Smooth muscle cell (in vitro differentiated cells): ENCODE data around the gene CDK16. TPM values are rescaled to one million over a fixed set of nuclear protein-coding genes. Genes with fewer than 3 reads are reported as not detected.

Experiments
- DNase-seq: peaks from one replicate; lab custom pipeline; 2025; ENCODE audit not compliant: unreplicated experiment; lab: John Stamatoyannopoulos, UW
- H2AFZ ChIP-seq: fragments of 200-600 bp; sonication (generic); 2 replicates; pipeline ENCODE4 v1.6.0; 2016; ENCODE audit warnings: antibody characterized with exemption, low read depth, mild to moderate bottlenecking
- H3F3A ChIP-seq: fragments of 200-600 bp; sonication (generic); 2 replicates; pipeline ENCODE4 v1.6.0; 2017; ENCODE audit warnings: antibody characterized with exemption, low read depth
- H3K27ac ChIP-seq: fragments of 200-600 bp; sonication (generic); 2 replicates; pipeline ENCODE4 v1.5.1; 2016; ENCODE audit warnings: low read depth, mild to moderate bottlenecking
- H3K27me3 ChIP-seq: fragments of 200-600 bp; sonication (generic); 2 replicates; pipeline ENCODE4 v1.6.1; 2016; ENCODE audit warnings: low read depth, mild to moderate bottlenecking
- H3K36me3 ChIP-seq: fragments of 200-600 bp; sonication (generic); 2 replicates; pipeline ENCODE4 v1.5.1; 2016; ENCODE audit warnings: low read depth
- H3K4me1 ChIP-seq: fragments of 200-600 bp; sonication (generic); 2 replicates; pipeline ENCODE4 v1.5.1; 2016; ENCODE audit warnings: low read depth
- H3K4me2 ChIP-seq: fragments of 200-600 bp; sonication (generic); 2 replicates; pipeline ENCODE4 v1.6.0; 2016; ENCODE audit warnings: mild to moderate bottlenecking
- H3K4me3 ChIP-seq: fragments of 200-600 bp; sonication (generic); 2 replicates; pipeline ENCODE4 v1.5.1; 2016; ENCODE audit warnings: mild to moderate bottlenecking
- H3K79me2 ChIP-seq: fragments of 200-600 bp; sonication (generic); 2 replicates; pipeline ENCODE4 v1.6.0; 2016; ENCODE audit warnings: low read depth, mild to moderate bottlenecking
- H3K9ac ChIP-seq: fragments of 200-600 bp; sonication (generic); 2 replicates; pipeline ENCODE4 v1.6.0; 2016; ENCODE audit warnings: low read depth
- H3K9me3 ChIP-seq: fragments of 200-600 bp; sonication (generic); replicated peaks from 2 replicates; pipeline ENCODE4 v1.5.1; 2016; ENCODE audit warnings: low read depth
- H4K20me1 ChIP-seq: fragments of 200-600 bp; sonication (generic); 2 replicates; pipeline ENCODE4 v1.6.0; 2016; ENCODE audit warnings: low read depth
- WGBS: methylation state at CpG from one replicate; pipeline ENCODE4 v1.1.7; 2016; ENCODE audit warnings: low lambda C conversion rate; 5-methylcytosine and 5-hydroxymethylcytosine counted together
- polyA plus RNA-seq: library from polyadenylated mRNA; unstranded; fragments of >200 nt; fragmentation: Nextera tagmentation; extraction: Ambion mirVana; gene quantifications from 2 replicates; pipeline ENCODE4 v1.2.1, GENCODE V29; 2016
- total RNA-seq: library from RNA; depleted of rRNA; stranded (reverse); fragments of >200 nt; gene quantifications from 2 replicates; pipeline ENCODE4 v1.2.3, GENCODE V29; 2014
- TF ChIP-seq, protein P1 (sequence below): fragments of 200-600 bp; sonication (generic); IDR thresholded peaks from 2 replicates; pipeline ENCODE4 v1.5.1; 2017; ENCODE audit warnings: borderline replicate concordance, mild to moderate bottlenecking, antibody characterized with exemption; ENCODE audit not compliant: insufficient read depth, poor library complexity, severe bottlenecking

CDK16 gene
- total and polyA plus RNA-seq, 2 experiments from 2014 or later: 176 to 269 TPM

DNA sequence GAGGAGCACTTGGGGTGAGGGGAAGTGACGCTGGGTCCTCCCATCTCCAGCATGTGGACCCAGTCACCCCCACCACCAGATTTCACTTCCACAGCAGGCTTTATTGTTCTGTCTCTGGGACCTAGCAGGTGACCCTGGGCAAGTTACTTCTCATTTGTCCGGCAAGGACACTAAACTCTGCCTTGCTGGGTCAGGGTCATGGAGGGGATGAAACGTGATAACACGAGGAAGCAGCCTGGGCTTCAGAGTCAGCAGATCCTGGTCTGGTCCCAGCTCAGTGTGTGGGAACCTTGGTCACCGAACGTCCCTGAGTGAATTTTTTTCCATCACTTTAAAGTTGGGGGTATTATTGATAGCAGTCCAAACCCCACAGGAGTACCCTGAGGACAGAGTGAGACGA lies 21.0 kb upstream of the CDK16 start:
- Histone ChIP-seq H3K9ac (no peak overlapping the region), H3K79me2 (peaks cover 64% of the 10 kb centered on the region), H2AFZ (no peak overlapping the region), H3K36me3 (peaks cover 6% of the 10 kb centered on the region), H3F3A (no peaks in the 10 kb centered on the region), H3K27me3 (no peaks in the 10 kb centered on the region), H3K4me3 (peak overlapping the region; percentile 3), H4K20me1 (peaks cover 84% of the 10 kb centered on the region), H3K4me1 (peaks cover 33% of the 10 kb centered on the region), H3K4me2 (peak overlapping the region; percentile 86), H3K9me3 (no peaks in the 10 kb centered on the region), H3K27ac (peak overlapping the region; percentile 7)
- TF ChIP-seq, protein P1, sequence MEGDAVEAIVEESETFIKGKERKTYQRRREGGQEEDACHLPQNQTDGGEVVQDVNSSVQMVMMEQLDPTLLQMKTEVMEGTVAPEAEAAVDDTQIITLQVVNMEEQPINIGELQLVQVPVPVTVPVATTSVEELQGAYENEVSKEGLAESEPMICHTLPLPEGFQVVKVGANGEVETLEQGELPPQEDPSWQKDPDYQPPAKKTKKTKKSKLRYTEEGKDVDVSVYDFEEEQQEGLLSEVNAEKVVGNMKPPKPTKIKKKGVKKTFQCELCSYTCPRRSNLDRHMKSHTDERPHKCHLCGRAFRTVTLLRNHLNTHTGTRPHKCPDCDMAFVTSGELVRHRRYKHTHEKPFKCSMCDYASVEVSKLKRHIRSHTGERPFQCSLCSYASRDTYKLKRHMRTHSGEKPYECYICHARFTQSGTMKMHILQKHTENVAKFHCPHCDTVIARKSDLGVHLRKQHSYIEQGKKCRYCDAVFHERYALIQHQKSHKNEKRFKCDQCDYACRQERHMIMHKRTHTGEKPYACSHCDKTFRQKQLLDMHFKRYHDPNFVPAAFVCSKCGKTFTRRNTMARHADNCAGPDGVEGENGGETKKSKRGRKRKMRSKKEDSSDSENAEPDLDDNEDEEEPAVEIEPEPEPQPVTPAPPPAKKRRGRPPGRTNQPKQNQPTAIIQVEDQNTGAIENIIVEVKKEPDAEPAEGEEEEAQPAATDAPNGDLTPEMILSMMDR: no peak
- DNase-seq: no peak
- 71% methylated on average over 7 of the region's 7 CpGs for WGBS

DNA sequence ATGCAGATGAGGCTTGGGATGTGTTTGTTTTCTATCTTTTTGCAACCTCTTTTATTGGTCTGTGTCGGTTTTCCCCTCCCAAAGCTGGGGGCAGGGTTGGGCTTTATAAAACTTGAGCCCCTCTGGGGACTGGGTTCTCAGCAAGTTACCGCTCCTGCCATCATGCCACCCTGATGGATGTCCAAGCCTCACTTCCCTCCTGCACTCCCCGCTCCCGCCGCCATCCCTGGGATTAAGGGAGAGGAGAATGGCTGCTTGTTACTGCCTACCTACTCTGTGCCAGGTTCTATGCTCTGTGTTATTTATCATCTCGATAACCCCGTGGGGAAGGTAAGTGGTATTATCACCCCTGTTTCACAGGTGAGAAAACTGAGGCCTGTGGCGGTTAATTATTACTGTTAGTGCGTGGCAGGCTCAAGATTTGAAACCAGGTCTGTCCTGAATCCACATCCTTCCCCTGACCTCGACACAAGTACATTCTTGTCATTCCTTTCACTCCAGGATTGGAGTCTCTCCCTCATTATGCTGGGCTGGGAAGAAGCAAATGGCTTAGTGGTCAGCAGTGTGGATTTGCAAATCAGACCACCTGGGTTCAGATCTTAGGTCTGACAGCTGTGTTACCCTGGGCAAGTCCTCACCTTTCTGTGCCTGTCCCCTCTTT lies 20.3 kb upstream of the CDK16 start:
- peaks cover 89% of the 10 kb centered on the region for H4K20me1 ChIP-seq
- WGBS: 66% methylated on average over 10 of the region's 10 CpGs
- H2AFZ ChIP-seq: no peak overlapping the region
- no peak for DNase-seq
- H3K27ac ChIP-seq: peak overlapping the region; percentile 7
- no peaks in the 10 kb centered on the region for H3K9me3 ChIP-seq
- H3K4me1 ChIP-seq: peaks cover 33% of the 10 kb centered on the region
- no peaks in the 10 kb centered on the region for H3F3A ChIP-seq
- no peak overlapping the region for H3K9ac ChIP-seq
- H3K4me3 ChIP-seq: no peak overlapping the region
- TF ChIP-seq, protein P1: no peak
- no peaks in the 10 kb centered on the region for H3K27me3 ChIP-seq
- peaks cover 64% of the 10 kb centered on the region for H3K79me2 ChIP-seq
- H3K36me3 ChIP-seq: peaks cover 6% of the 10 kb centered on the region
- peak overlapping the region; percentile 86 for H3K4me2 ChIP-seq

DNA sequence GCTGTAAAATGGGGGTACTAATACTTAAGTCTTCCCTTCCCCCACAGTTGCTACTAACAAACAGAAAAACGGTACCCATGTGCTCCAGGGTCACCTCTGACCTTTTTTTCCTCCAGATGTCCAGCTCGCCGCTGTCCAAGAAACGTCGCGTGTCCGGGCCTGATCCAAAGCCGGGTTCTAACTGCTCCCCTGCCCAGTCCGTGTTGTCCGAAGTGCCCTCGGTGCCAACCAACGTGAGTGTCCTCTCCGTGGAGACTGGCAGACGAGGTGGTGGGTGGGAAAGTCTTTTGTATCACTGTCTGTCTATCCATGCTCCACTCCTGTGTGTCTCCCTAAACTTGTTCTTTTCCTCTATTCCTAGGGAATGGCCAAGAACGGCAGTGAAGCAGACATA lies 19.8 kb upstream of the CDK16 start:
- Histone ChIP-seq H3K79me2 (peaks cover 64% of the 10 kb centered on the region), H3K9me3 (no peaks in the 10 kb centered on the region), H2AFZ (no peak overlapping the region), H3K4me3 (no peak overlapping the region), H4K20me1 (peaks cover 94% of the 10 kb centered on the region), H3K4me1 (peaks cover 33% of the 10 kb centered on the region), H3K9ac (no peak overlapping the region), H3K27me3 (no peaks in the 10 kb centered on the region), H3F3A (no peaks in the 10 kb centered on the region), H3K4me2 (no peak overlapping the region), H3K36me3 (peaks cover 6% of the 10 kb centered on the region), H3K27ac (no peak overlapping the region)
- TF ChIP-seq, protein P1: no peak
- no peak for DNase-seq
- WGBS: 96% methylated on average over 15 of the region's 15 CpGs

DNA sequence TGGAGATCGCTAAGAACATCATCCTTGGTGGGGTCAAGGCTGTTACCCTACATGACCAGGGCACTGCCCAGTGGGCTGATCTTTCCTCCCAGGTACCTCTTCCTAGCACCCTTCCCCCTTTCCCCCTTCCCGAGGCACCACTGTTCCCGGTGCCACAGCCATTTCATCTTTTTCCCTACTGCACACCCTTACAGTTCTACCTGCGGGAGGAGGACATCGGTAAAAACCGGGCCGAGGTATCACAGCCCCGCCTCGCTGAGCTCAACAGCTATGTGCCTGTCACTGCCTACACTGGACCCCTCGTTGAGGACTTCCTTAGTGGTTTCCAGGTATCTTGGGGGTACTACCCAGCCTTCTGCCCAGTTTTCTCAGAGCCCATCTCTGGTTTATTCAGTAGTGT lies 19.2 kb upstream of the CDK16 start:
- H3K79me2 ChIP-seq: peaks cover 58% of the 10 kb centered on the region

More for the DNA sequence above, 19.2 kb upstream of the CDK16 start:
- H4K20me1 ChIP-seq: peaks cover 97% of the 10 kb centered on the region
- H3K4me3 ChIP-seq: no peak overlapping the region
- H3K4me1 ChIP-seq: peaks cover 33% of the 10 kb centered on the region
- no peaks in the 10 kb centered on the region for H3K27me3 ChIP-seq
- TF ChIP-seq, protein P1: no peak
- WGBS: 97% methylated on average over 10 of the region's 10 CpGs
- DNase-seq: no peak
- H3K9me3 ChIP-seq: no peaks in the 10 kb centered on the region
- H3F3A ChIP-seq: no peaks in the 10 kb centered on the region
- H2AFZ ChIP-seq: no peak overlapping the region
- H3K4me2 ChIP-seq: no peak overlapping the region
- H3K36me3 ChIP-seq: peaks cover 6% of the 10 kb centered on the region
- no peak overlapping the region for H3K27ac ChIP-seq
- H3K9ac ChIP-seq: no peak overlapping the region
